KOPT-K1 (cell line): ENCODE data around the gene ABCC4.

Source experiments
- H3K27ac ChIP-seq: fragments of 200-600 bp; sonication (generic); 2 replicates; pipeline ENCODE4 v1.5.1; 2016; ENCODE audit warnings: antibody characterized with exemption, mild to moderate bottlenecking, low read depth, low read length; ENCODE audit not compliant: poor library complexity, severe bottlenecking
- H3K36me3 ChIP-seq: fragments of 200-600 bp; sonication (generic); 2 replicates; pipeline ENCODE4 v1.5.1; 2017; ENCODE audit warnings: antibody characterized with exemption, mild to moderate bottlenecking, low read length, moderate library complexity; ENCODE audit not compliant: insufficient read depth
- H3K9me3 ChIP-seq: fragments of 200-600 bp; sonication (generic); 2 replicates; pipeline ENCODE4 v1.5.1; 2017; ENCODE audit warnings: antibody characterized with exemption, low read length, mild to moderate bottlenecking; ENCODE audit not compliant: insufficient read depth, poor library complexity, severe bottlenecking

Gene ABCC4

DNA sequence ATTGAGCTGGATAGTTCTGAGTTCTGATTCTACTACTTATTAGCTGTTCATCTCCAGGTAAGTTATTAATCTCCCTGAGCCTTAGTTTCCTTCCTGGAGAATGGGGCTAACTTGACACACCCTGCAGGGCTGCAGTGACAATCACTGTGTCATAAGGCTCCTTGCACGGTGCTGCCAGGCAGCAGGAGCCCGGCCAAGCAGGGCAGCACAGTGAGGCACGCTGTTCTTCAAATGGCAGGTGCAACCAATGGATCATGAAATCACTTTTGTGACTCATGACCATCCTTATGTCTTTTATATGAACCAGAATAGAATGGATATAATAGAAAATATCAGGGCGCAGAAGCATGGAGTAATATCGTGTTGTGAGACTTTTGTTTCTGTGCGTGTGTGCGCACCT is 242.6 kb downstream of the ABCC4 start:
- no peaks in the 10 kb centered on the region for H3K9me3 ChIP-seq
- no peaks in the 10 kb centered on the region; the same call in 1 of the 2 replicates for H3K36me3 ChIP-seq
- no peak overlapping the region for H3K27ac ChIP-seq

GRCh38 chr13:95056266-95056665 is 245.0 kb downstream of the ABCC4 start:
- no peak overlapping the region for H3K27ac ChIP-seq

DNA sequence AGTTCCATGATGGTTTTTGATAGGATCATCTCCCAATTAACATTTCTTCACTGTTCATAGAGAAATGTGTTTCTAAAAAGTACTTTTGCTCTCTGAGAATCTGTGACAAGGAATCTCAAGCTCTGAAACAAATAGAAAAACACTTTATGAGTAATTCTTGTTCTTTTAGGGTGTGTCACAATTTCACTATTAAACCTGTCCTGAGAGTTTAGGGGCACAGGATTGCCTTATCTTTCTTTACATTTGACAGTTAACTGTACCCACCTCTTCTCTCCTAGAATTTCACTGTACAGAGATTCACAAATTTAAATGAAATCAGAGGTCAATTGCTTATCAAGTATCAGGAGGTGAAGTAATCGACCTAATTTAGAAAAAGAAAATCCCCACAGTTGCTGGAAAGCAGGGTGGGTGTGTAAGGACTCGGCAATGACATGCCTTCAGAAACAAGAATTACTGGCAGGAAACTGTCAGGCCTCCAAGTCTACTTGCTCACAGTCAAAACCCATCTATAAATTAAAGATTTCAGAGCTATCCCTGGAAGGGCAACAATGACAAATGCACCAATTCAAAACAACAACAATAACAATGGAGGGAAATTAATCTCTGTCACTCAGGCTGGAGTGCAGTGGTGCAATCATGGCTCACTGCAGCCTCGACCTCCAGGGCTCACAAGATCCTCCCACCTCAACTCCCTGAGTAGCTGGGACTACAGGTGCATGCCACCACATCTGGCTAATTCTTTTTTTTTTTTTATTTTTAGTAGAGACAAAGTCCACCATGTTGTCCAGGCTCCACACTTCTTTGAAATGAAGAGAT is 250.2 kb downstream of the ABCC4 start:
- Histone ChIP-seq H3K36me3 (no peaks in the 10 kb centered on the region; the same call in 1 of the 2 replicates), H3K27ac (no peak overlapping the region), H3K9me3 (no peaks in the 10 kb centered on the region)

More at GRCh38 chr13:95056266-95056665, 245.0 kb downstream of the ABCC4 start:
- Histone ChIP-seq H3K36me3 (no peaks in the 10 kb centered on the region; the same call in 1 of the 2 replicates), H3K9me3 (no peaks in the 10 kb centered on the region)

DNA sequence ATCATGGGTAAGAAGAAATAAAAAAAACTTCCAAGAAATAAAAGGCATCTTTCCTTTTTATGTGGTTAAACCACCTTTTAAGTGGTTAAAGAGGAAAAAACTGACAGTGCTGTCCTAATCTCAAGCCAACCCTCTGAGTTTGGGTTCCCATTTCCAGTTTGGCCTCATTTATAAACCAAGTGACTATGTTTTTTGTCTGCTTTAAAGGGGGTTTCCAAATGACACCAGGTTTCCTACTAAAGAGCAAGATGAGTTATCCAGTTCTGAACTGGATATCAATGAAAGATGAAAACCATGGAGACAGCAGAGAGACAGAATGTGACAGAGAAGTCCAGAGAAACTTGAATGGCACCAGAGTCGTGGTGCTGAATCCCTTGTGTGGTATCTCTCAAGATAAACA is 251.5 kb downstream of the ABCC4 start:
- H3K9me3 ChIP-seq, result no peaks in the 10 kb centered on the region
- H3K27ac ChIP-seq, result no peak overlapping the region
- no peaks in the 10 kb centered on the region; the same call in 1 of the 2 replicates for H3K36me3 ChIP-seq

DNA sequence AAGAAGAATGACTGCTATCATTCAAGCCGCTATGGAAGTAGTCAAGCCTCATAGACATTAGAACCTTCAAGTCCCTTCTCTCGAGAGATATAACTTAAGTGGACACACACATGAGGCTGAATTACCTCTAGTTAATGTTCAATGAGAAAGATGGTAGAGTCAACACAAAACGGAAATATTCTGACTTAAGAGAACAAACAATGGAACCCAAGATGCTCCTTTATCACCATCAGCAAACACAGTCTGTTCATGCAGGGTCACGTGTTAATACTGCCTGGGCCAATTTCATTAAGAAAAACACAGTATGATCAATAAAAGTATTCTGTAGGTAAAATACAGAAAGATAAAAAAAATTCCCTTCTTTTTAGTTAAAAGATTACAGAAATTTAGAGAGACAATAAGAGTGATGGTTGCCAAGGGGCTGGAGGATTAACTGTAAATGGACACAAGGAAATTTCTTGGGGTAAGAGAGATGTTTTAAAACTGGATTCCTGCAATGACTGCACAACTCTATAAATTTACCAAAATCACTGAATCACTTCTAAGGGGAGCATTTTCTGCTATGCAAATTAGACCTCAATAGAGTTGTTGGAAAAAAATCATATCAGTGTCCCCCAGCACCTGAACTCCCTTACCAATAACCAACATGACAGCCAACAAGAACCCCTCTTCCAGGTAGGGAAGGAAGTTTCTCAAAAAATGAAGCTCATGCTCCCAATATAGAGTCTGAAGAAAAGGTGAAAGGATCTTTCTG is 256.6 kb downstream of the ABCC4 start:
- Histone ChIP-seq H3K36me3 (peaks cover 4% of the 10 kb centered on the region; the same call in 1 of the 2 replicates), H3K27ac (no peak overlapping the region), H3K9me3 (no peaks in the 10 kb centered on the region)

- Histone ChIP-seq H3K36me3 (peaks cover 4% of the 10 kb centered on the region; the same call in 1 of the 2 replicates), H3K9me3 (no peaks in the 10 kb centered on the region), H3K27ac (no peak overlapping the region)
These were observed 261.8 kb downstream of the ABCC4 start for GRCh38 chr13:95039415-95039814.

DNA sequence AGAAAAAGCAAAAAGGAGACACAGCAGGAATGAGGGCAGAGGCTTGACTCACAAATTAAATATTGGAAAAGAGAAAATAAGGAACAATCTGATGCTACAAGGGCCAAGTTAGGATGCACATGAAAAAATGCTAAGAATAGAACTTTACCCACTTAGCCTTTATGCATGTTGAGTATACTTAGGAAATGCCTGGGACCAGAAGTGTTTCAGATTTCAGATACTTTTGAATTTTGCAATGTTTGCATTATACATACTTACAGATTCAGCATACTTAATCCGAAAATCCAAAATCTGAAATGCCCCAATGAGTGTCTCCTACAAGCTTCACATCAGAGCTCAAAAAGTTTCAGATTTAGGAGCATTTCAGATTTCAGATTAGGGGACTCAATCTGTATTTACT is 262.3 kb downstream of the ABCC4 start:
- no peaks in the 10 kb centered on the region for H3K9me3 ChIP-seq
- H3K36me3 ChIP-seq, result peaks cover 7% of the 10 kb centered on the region; the same call in 1 of the 2 replicates
- no peak overlapping the region for H3K27ac ChIP-seq

DNA sequence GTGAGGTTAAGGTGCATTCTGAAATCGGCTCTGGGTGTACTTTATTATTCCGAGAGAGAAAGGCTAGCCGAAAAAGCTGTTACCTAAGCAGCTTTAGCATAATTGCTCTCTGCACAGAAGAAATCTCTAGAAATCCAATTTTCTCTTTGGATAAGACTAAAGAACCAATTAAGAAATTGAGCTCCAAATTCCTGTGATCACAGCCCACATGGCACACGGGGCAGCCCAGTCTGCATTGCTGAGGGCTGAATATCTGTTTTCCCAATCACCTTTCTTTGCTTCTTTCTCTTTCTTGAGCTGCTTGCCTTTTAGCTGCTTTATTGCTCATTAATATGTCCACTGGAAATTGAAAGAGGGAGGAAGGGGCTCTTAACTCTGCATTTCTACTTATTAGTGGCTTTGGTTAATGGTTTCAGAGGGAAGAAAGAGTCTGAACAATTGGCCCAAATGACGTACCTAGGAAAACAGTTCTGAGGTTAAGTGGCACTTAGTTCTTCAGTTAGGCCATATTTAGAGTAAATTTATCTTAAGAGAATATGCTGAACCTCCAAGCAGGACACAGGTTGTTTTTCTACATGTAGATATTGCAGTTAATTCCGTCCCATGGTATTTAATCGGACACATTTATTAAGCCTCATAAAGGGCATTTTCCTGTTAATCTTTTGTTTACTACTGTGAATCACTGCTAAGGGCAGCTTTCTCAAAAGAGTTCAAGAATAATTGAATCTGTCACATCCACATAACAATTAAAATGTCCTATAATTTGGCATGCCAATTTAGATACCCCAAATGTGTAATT is 265.7 kb downstream of the ABCC4 start:
- Histone ChIP-seq H3K36me3 (peaks cover 7% of the 10 kb centered on the region; the same call in 1 of the 2 replicates), H3K27ac (no peak overlapping the region), H3K9me3 (no peaks in the 10 kb centered on the region)

- Histone ChIP-seq H3K36me3 (peaks cover 4% of the 10 kb centered on the region; the same call in 1 of the 2 replicates), H3K9me3 (no peaks in the 10 kb centered on the region), H3K27ac (no peak overlapping the region)
These were observed 267.4 kb downstream of the ABCC4 start for GRCh38 chr13:95033890-95034289.

DNA sequence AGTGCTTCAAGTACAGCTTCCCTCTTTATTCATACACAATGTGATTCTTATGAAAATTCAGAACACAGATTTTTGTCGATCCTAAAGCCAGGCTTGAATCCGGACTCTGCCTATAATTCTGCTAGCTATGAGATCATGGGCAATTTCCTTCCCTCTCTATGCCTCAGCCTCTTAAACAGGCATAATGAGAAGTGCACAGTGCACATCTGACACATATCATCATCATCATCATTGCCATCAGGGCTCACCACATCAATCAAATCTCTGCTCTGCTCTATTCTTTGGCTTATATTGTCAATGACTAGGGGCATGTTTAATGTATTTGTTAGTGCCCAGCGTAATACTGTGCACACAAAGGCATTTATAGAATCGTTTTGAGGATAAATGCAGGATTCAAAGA is 269.1 kb downstream of the ABCC4 start:
- Histone ChIP-seq H3K36me3 (peaks cover 4% of the 10 kb centered on the region; the same call in 1 of the 2 replicates), H3K27ac (no peak overlapping the region), H3K9me3 (no peaks in the 10 kb centered on the region)

DNA sequence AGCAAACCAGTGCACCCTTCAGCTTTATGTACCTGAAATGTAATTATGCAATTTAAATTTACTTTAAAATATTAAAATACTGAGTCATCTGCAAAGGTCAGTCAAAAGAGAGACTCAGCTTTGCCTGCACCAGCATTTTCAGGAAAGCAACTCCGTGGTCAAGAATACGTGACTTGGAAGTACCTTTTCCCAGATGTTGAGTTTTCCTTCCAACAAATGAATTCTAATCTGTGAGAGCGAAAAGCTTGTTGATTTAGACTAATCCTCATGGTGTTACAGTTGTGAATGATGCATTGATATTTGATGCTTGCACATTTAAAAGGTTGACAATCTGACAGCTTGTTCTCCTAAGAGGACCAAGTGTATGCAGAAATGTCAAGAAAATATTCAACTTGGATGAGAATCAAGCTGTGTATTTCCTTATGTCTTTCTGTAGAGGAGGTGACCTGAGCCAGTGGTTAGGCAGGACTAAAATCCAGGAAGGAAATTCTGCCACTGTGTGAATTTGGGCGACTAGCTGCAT is 270.4 kb downstream of the ABCC4 start:
- H3K27ac ChIP-seq, result no peak overlapping the region
- H3K9me3 ChIP-seq, result no peaks in the 10 kb centered on the region
- H3K36me3 ChIP-seq, result peaks cover 4% of the 10 kb centered on the region; the same call in 1 of the 2 replicates

DNA sequence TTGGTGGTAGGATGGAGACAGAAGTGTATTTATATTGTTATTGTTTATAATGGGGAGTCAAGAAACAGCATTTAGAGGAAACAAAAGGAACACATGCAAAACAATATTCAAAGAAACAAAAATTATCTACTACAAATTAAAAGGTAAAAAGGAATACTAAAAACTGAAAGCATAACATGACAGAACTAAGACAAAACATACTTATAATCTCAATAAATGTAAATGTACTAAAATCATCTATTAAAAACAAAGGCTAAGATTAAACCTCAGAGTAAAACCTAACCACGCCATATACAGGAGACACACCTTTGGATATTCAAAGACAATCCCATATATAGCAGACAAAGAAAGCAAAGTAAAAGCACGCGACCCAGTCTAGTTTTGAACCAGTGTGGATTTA is 273.6 kb downstream of the ABCC4 start:
- Histone ChIP-seq H3K9me3 (no peaks in the 10 kb centered on the region), H3K27ac (no peak overlapping the region), H3K36me3 (no peaks in the 10 kb centered on the region)

DNA sequence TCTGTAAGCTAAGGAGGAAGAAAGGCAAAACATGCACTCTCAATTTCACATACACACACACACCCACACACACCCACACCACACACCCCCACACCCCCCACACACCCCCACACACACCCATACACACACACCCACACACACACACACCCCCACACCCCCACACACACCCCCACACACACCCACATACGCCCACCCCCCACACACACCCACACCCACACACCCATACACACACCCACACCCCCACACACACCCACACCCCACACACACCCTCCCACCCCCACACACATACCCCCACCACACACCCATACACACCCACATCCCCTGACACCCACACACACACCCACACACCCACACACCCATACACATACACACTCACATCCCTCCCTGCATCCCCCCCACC is 276.1 kb downstream of the ABCC4 start:
- no peaks in the 10 kb centered on the region for H3K9me3 ChIP-seq
- H3K36me3 ChIP-seq, result no peaks in the 10 kb centered on the region; the same call in 1 of the 2 replicates
- H3K27ac ChIP-seq, result no peak overlapping the region

- no peaks in the 10 kb centered on the region for H3K9me3 ChIP-seq
- H3K27ac ChIP-seq, result no peak overlapping the region
- H3K36me3 ChIP-seq, result no peaks in the 10 kb centered on the region; the same call in 1 of the 2 replicates
These were observed 277.8 kb downstream of the ABCC4 start for GRCh38 chr13:95023405-95023804.
